ENCODE measurements around the gene CDK12.
"Not testable (repeated sequence)": the region's sequence is repeated elsewhere in the genome, so short reads cannot be mapped to it uniquely, and the experiment has no call there.

CDK12 gene

GRCh38 chr17:39487946-39488345, 26.7 kb downstream of the CDK12 start:
- TF ChIP-seq CTCF (IDR thresholded peaks at IDR 0.05; ENCODE audit: insufficient read depth, low read length, poor library complexity, severe bottlenecking) = no peak
- Histone ChIP-seq H3K27me3 (replicated peaks; ENCODE audit: control insufficient read depth, insufficient read depth, low read length) (no peaks in the 10 kb centered on the region), H3K4me3 (replicated peaks; ENCODE audit: low read depth, low read length) (no peak overlapping the region), H3K36me3 (ENCODE audit: control insufficient read depth, insufficient read depth, low read length) (peaks cover 4% of the 10 kb centered on the region)
- no peak for DNase-seq (ENCODE audit: extremely low read depth, insufficient read length)

- not testable (repeated sequence) for H3K4me3 ChIP-seq (replicated peaks; ENCODE audit: low read depth, low read length); H3K27me3 ChIP-seq (replicated peaks; ENCODE audit: control insufficient read depth, insufficient read depth, low read length); DNase-seq (ENCODE audit: extremely low read depth, insufficient read length)
- H3K36me3 ChIP-seq (ENCODE audit: control insufficient read depth, insufficient read depth, low read length) = peaks cover 11% of the 10 kb centered on the region
These were observed 35.6 kb downstream of the CDK12 start for GRCh38 chr17:39496921-39497320.

GRCh38 chr17:39507511-39507910, 46.2 kb downstream of the CDK12 start:
- H3K27me3 ChIP-seq (replicated peaks; ENCODE audit: control insufficient read depth, insufficient read depth, low read length) = no peaks in the 10 kb centered on the region
- H3K4me3 ChIP-seq (replicated peaks; ENCODE audit: low read depth, low read length) = no peak overlapping the region
- no peak for DNase-seq (ENCODE audit: extremely low read depth, insufficient read length)
- peaks cover 16% of the 10 kb centered on the region for H3K36me3 ChIP-seq (ENCODE audit: control insufficient read depth, insufficient read depth, low read length)
- no peak for TF ChIP-seq CTCF (IDR thresholded peaks at IDR 0.05; ENCODE audit: insufficient read depth, low read length, poor library complexity, severe bottlenecking)

GRCh38 chr17:39508987-39509386, 47.7 kb downstream of the CDK12 start:
- H3K36me3 ChIP-seq (ENCODE audit: control insufficient read depth, insufficient read depth, low read length) = peaks cover 16% of the 10 kb centered on the region
- no peaks in the 10 kb centered on the region for H3K27me3 ChIP-seq (replicated peaks; ENCODE audit: control insufficient read depth, insufficient read depth, low read length)

GRCh38 chr17:39513309-39513708, 52.0 kb downstream of the CDK12 start:
- no peak for DNase-seq (ENCODE audit: extremely low read depth, insufficient read length)
- Histone ChIP-seq H3K27me3 (replicated peaks; ENCODE audit: control insufficient read depth, insufficient read depth, low read length) (no peaks in the 10 kb centered on the region), H3K36me3 (ENCODE audit: control insufficient read depth, insufficient read depth, low read length) (peaks cover 13% of the 10 kb centered on the region), H3K4me3 (replicated peaks; ENCODE audit: low read depth, low read length) (no peak overlapping the region)
- no peak for TF ChIP-seq CTCF (IDR thresholded peaks at IDR 0.05; ENCODE audit: insufficient read depth, low read length, poor library complexity, severe bottlenecking)

More at GRCh38 chr17:39508987-39509386, 47.7 kb downstream of the CDK12 start:
- no peak overlapping the region for H3K4me3 ChIP-seq (replicated peaks; ENCODE audit: low read depth, low read length)
- DNase-seq (ENCODE audit: extremely low read depth, insufficient read length) = no peak
- no peak for TF ChIP-seq CTCF (IDR thresholded peaks at IDR 0.05; ENCODE audit: insufficient read depth, low read length, poor library complexity, severe bottlenecking)

- Histone ChIP-seq H3K27me3 (replicated peaks; ENCODE audit: control insufficient read depth, insufficient read depth, low read length) (no peaks in the 10 kb centered on the region), H3K4me3 (replicated peaks; ENCODE audit: low read depth, low read length) (no peak overlapping the region), H3K36me3 (ENCODE audit: control insufficient read depth, insufficient read depth, low read length) (peaks cover 12% of the 10 kb centered on the region)
- no peak for TF ChIP-seq CTCF (IDR thresholded peaks at IDR 0.05; ENCODE audit: insufficient read depth, low read length, poor library complexity, severe bottlenecking)
- no peak for DNase-seq (ENCODE audit: extremely low read depth, insufficient read length)
These were observed 52.6 kb downstream of the CDK12 start for GRCh38 chr17:39513915-39514314.
